PFSK-1 (cell line): ENCODE results near the gene ZDHHC24.

ENCODE experiments used
- FOXP2 ChIP-seq: optimal IDR thresholded peaks from 2 replicates; pipeline ENCODE3; 2011; ENCODE audit warnings: borderline replicate concordance, control low read depth, inconsistent platforms; ENCODE audit not compliant: insufficient read depth; ENCODE audit errors: extremely low read length, extremely low read depth
- POLR2AphosphoS5 ChIP-seq: IDR thresholded peaks from 2 replicates; pipeline ENCODE4 v1.6.1; 2012; ENCODE audit warnings: low read depth, mild to moderate bottlenecking, control low read depth, low read length, moderate library complexity
- REST ChIP-seq, 2 experiments: IDR thresholded peaks; 2 replicates each; pipeline versions ENCODE4 v1.6.1 to v1.8.0; 2011 to 2012; ENCODE audit warnings: low read depth in 2 of 2, low read length in 2 of 2, control low read depth in 1 of 2, inconsistent platforms in 1 of 2, mild to moderate bottlenecking in 1 of 2, moderate library complexity in 1 of 2; ENCODE audit not compliant: insufficient read depth in 1 of 2
- SIN3A ChIP-seq: IDR thresholded peaks from 2 replicates; pipeline ENCODE4 v1.6.1; 2012; ENCODE audit warnings: mild to moderate bottlenecking, low read length, moderate library complexity, borderline replicate concordance; ENCODE audit not compliant: insufficient read depth
- TAF1 ChIP-seq: IDR thresholded peaks from 2 replicates; pipeline ENCODE4 v1.6.1; 2012; ENCODE audit warnings: low read length, control low read depth, borderline replicate concordance; ENCODE audit not compliant: insufficient read depth

The ZDHHC24 gene

GRCh38 chr11:66529655-66530054 lies 16.2 kb downstream of the ZDHHC24 start:
- TF ChIP-seq SIN3A (no peak), FOXP2 (no peak), TAF1 (no peak), REST (IDR thresholded peaks at IDR 0.05; ENCODE audit: insufficient read depth in 1 of 2, low read depth in 2 of 2, low read length in 2 of 2) (no peak), POLR2AphosphoS5 (no peak)

- no peak for TF ChIP-seq FOXP2
- no peak for TF ChIP-seq TAF1
- no peak for TF ChIP-seq POLR2AphosphoS5
- no peak for TF ChIP-seq SIN3A
- TF ChIP-seq REST (IDR thresholded peaks at IDR 0.05; ENCODE audit: insufficient read depth in 1 of 2, low read depth in 2 of 2, low read length in 2 of 2): no peak
These were observed 16.8 kb downstream of the ZDHHC24 start for GRCh38 chr11:66529069-66529468.

- TF ChIP-seq TAF1: no peak
- TF ChIP-seq POLR2AphosphoS5: no peak
These were observed 21.4 kb downstream of the ZDHHC24 start for GRCh38 chr11:66524304-66525040.

- no peak for TF ChIP-seq TAF1
- TF ChIP-seq SIN3A: no peak
- no peak for TF ChIP-seq REST (IDR thresholded peaks at IDR 0.05; ENCODE audit: insufficient read depth in 1 of 2, low read depth in 2 of 2, low read length in 2 of 2)
- no peak for TF ChIP-seq FOXP2
- no peak for TF ChIP-seq POLR2AphosphoS5
These were observed 22.2 kb downstream of the ZDHHC24 start for GRCh38 chr11:66523611-66524010.

- TF ChIP-seq FOXP2 (no peak), TAF1 (no peak), POLR2AphosphoS5 (no peak), SIN3A (no peak), REST (IDR thresholded peaks at IDR 0.05; ENCODE audit: insufficient read depth in 1 of 2, low read depth in 2 of 2, low read length in 2 of 2) (no peak)
These were observed 34.9 kb downstream of the ZDHHC24 start for GRCh38 chr11:66510990-66511339.
